CD14-positive monocyte (primary cell): ENCODE measurements around the gene RGS3. TPM values are rescaled to one million over a fixed set of nuclear protein-coding genes. Genes with fewer than 3 reads are reported as not detected.

ENCODE experiments used
- DNase-seq, 3 donors: peaks; one replicate each; pipeline ENCODE4 v3.0.0-alpha.2; 2011 to 2022
- H2AFZ ChIP-seq: 2 replicates; pipeline ENCODE4 v1.6.0; 2012; ENCODE audit warnings: mild to moderate bottlenecking, low read depth, low read length, inconsistent platforms; ENCODE audit not compliant: insufficient read depth, poor library complexity, severe bottlenecking
- H3K27ac ChIP-seq, 2 donors: 1 replicate in 1 of 2; 2 replicates in 1 of 2; pipeline ENCODE4 v1.5.1; 2012 to 2013; ENCODE audit warnings: low read length in 2 of 2, control low read depth in 1 of 2, inconsistent platforms in 1 of 2, low read depth in 1 of 2, mild to moderate bottlenecking in 1 of 2
- H3K27me3 ChIP-seq, 2 donors: one replicate each; pipeline versions ENCODE4 v1.6.0 to v1.6.1; 2011 to 2013; ENCODE audit warnings: low read length in 2 of 2; ENCODE audit not compliant: control insufficient read depth in 2 of 2, insufficient read depth in 2 of 2
- H3K36me3 ChIP-seq, 2 donors: replicated peaks in 1 of 2; 1 replicate in 1 of 2; 2 replicates in 1 of 2; pipeline versions ENCODE4 v1.5.1 to v1.6.1; 2012 to 2013; ENCODE audit warnings: low read length in 2 of 2, control low read depth in 1 of 2, inconsistent platforms in 1 of 2, mild to moderate bottlenecking in 1 of 2; ENCODE audit not compliant: insufficient read depth in 2 of 2, control insufficient read depth in 1 of 2
- H3K4me1 ChIP-seq, 2 donors: 1 replicate in 1 of 2; 2 replicates in 1 of 2; pipeline versions ENCODE4 v1.5.1 to v1.6.1; 2012 to 2013; ENCODE audit warnings: low read length in 2 of 2, control low read depth in 1 of 2, inconsistent platforms in 1 of 2, mild to moderate bottlenecking in 1 of 2, moderate library complexity in 1 of 2; ENCODE audit not compliant: insufficient read depth in 2 of 2, control insufficient read depth in 1 of 2
- H3K4me2 ChIP-seq: replicated peaks from 2 replicates; pipeline ENCODE3; 2012; ENCODE audit warnings: low read length, moderate library complexity, mild to moderate bottlenecking; ENCODE audit not compliant: poor library complexity, severe bottlenecking; ENCODE audit errors: extremely low read depth
- H3K4me3 ChIP-seq, 3 experiments: fragments of 200-600 bp in 1 of 3; sonication (generic) in 1 of 3; replicated peaks in 1 of 3; 1 replicate in 2 of 3; 2 replicates in 1 of 3; pipeline ENCODE4 v1.5.1; 2011 to 2013; ENCODE audit warnings: low read length in 3 of 3, mild to moderate bottlenecking in 3 of 3, control low read depth in 2 of 3, low read depth in 2 of 3, inconsistent platforms in 1 of 3, moderate library complexity in 1 of 3
- H3K79me2 ChIP-seq: 2 replicates; pipeline ENCODE4 v1.6.0; 2012; ENCODE audit warnings: mild to moderate bottlenecking, control low read depth, inconsistent platforms, low read length, moderate library complexity; ENCODE audit not compliant: insufficient read depth
- H3K9ac ChIP-seq: 2 replicates; pipeline ENCODE4 v1.6.0; 2017; ENCODE audit warnings: low read length, mild to moderate bottlenecking; ENCODE audit not compliant: insufficient read depth, poor library complexity, severe bottlenecking
- H3K9me3 ChIP-seq, 2 donors: replicated peaks in 1 of 2; 1 replicate in 1 of 2; 2 replicates in 1 of 2; pipeline versions ENCODE4 v1.5.1 to v1.6.1; 2012 to 2013; ENCODE audit warnings: low read length in 2 of 2, control low read depth in 1 of 2; ENCODE audit not compliant: control insufficient read depth in 1 of 2, insufficient read depth in 1 of 2
- H4K20me1 ChIP-seq: 2 replicates; pipeline ENCODE4 v1.6.0; 2012; ENCODE audit warnings: mild to moderate bottlenecking, low read length, control low read depth, moderate library complexity; ENCODE audit not compliant: insufficient read depth
- H3K27ac Mint-ChIP-seq, 7 donors: one replicate each; pipeline ENCODE4 v1.8.0; 2020; ENCODE audit warnings: mild to moderate bottlenecking in 7 of 7, mixed read lengths in 7 of 7, moderate library complexity in 6 of 7, inconsistent platforms in 2 of 7
- H3K27me3 Mint-ChIP-seq, 3 donors: one replicate each; pipeline ENCODE4 v1.8.0; 2021 to 2022; ENCODE audit warnings: low read depth in 3 of 3, mild to moderate bottlenecking in 3 of 3, mixed read lengths in 3 of 3, moderate library complexity in 3 of 3, inconsistent platforms in 1 of 3
- H3K36me3 Mint-ChIP-seq, 2 donors: one replicate each; pipeline ENCODE4 v1.8.0; 2020; ENCODE audit warnings: mixed read lengths in 2 of 2, inconsistent platforms in 1 of 2, mild to moderate bottlenecking in 1 of 2
- H3K4me1 Mint-ChIP-seq: one replicate; pipeline ENCODE4 v1.8.0; 2020; ENCODE audit warnings: mild to moderate bottlenecking, mixed read lengths
- H3K4me3 Mint-ChIP-seq, 2 donors: one replicate each; pipeline ENCODE4 v1.8.0; 2020; ENCODE audit warnings: mild to moderate bottlenecking in 2 of 2, mixed read lengths in 2 of 2, moderate library complexity in 1 of 2
- H3K9me3 Mint-ChIP-seq, 7 donors: one replicate each; pipeline ENCODE4 v1.8.0; 2020 to 2022; ENCODE audit warnings: mixed read lengths in 7 of 7, mild to moderate bottlenecking in 6 of 7, moderate library complexity in 6 of 7, inconsistent platforms in 2 of 7
- CTCF ChIP-seq: fragments of 200-600 bp; IDR thresholded peaks from one replicate; pipeline ENCODE4 v1.8.0; 2022; ENCODE audit warnings: antibody characterized with exemption, mild to moderate bottlenecking
- WGBS: methylation state at CpG from one replicate; pipeline ENCODE4 v1.1.5; 2013; ENCODE audit warnings: missing lambda C conversion rate; ENCODE audit not compliant: insufficient coverage; 5-methylcytosine and 5-hydroxymethylcytosine counted together
- intact Hi-C, 2 donors: fragments of 100-400 bp; cut with micrococcal nuclease; formaldehyde crosslinking; loops; one replicate each; pipeline versions ENCODE4 v1.15.0 to v1.15.1; 2023
- polyA plus RNA-seq, 3 donors: library from polyadenylated mRNA; depleted of rRNA in 1 of 3; unstranded in 2 of 3; stranded (reverse) in 1 of 3; fragments of 300-500 nt in 2 of 3; fragments of >200 nt in 1 of 3; fragmentation: Illumina TruSeq in 2 of 3; gene quantifications; 1 replicate in 2 of 3; 2 replicates in 1 of 3; pipeline ENCODE4 v1.2.3, GENCODE V29; 2012 to 2021

Gene RGS3
- polyA plus RNA-seq, 3 donors, result 9.1 to 16.2 (median 15.8) TPM

- Mint-ChIP-seq H3K9me3 (peaks cover 0 to 4% (median 3%) of the 10 kb centered on the region in 7 donors), H3K27me3 (peaks cover 7 to 16% (median 8%) of the 10 kb centered on the region in 3 donors), H3K4me3 (no peak overlapping the region), H3K4me1 (peaks cover 16% of the 10 kb centered on the region), H3K27ac (no peak overlapping the region), H3K36me3 (no peaks in the 10 kb centered on the region)
- no peak overlapping the region for H3K9ac ChIP-seq
- peaks cover 0 to 6% of the 10 kb centered on the region in 2 donors for H3K27me3 ChIP-seq
- H3K9me3 ChIP-seq, result no peaks in the 10 kb centered on the region
- 78% methylated on average over 7 of the region's 8 CpGs for WGBS
- no peak for DNase-seq
- H4K20me1 ChIP-seq, result no peaks in the 10 kb centered on the region
- no peak overlapping the region for H3K27ac ChIP-seq
- no peak for TF ChIP-seq CTCF
- no peak overlapping the region for H2AFZ ChIP-seq
- H3K4me1 ChIP-seq, result peaks cover 8 to 10% of the 10 kb centered on the region in 2 donors
- no peaks in the 10 kb centered on the region for H3K36me3 ChIP-seq
- no peak overlapping the region for H3K4me2 ChIP-seq
- intact Hi-C loops, result no loop called here
- H3K4me3 ChIP-seq, result no peak overlapping the region
- H3K79me2 ChIP-seq, result no peaks in the 10 kb centered on the region
Measured at GRCh38 chr9:113631871-113632665, 168.5 kb downstream of the RGS3 start.

DNA sequence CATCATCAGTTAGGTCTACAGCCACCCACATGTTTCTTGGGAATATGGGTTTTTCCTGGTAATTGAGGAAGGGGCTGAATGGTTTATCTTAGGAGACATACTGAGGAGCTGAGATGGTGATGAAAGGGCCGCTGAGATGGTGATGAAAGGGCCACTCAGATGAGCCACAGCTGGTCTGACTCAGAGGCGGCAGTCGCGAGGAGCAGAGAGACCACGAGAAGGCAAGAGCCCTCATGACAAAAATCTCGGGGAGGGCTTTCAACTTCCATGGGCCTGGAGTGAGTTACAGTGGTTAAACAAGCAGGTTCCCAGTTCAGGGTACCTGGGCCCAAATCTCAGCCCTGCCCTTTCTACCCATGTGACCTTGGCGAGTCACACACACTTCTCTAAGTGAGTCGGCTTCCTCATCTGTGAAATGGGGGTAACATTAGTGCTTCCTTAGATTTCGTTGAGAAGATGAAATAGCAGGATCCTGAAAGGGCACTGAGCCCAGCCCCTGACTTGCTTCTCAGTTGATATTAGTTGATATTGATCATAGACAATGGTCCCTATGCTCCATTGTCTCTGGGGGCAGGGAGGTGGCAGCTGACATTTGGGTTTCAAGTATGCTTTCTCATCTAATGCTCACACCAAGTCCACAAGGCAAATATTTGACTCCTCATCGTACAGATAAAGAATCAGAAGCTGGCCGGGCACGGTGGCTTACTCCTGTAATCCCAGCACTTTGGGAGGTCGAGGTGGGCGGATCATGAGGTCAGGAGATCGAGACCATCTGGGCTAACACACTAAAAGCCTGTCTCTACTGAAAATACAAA lies 169.5 kb downstream of the RGS3 start:
- H3K4me1 ChIP-seq, result peaks cover 8 to 10% of the 10 kb centered on the region in 2 donors
- H3K36me3 ChIP-seq, result no peaks in the 10 kb centered on the region
- no peaks in the 10 kb centered on the region for H3K36me3 Mint-ChIP-seq
- peak overlapping the region in 2 of 7 donors; percentile 20 to 85 for H3K27ac Mint-ChIP-seq
- no peaks in the 10 kb centered on the region for H3K79me2 ChIP-seq
- H3K9me3 ChIP-seq, result no peaks in the 10 kb centered on the region
- no peak overlapping the region for H3K4me3 ChIP-seq
- H4K20me1 ChIP-seq, result no peaks in the 10 kb centered on the region
- no peak overlapping the region for H3K9ac ChIP-seq
- no peak overlapping the region for H3K4me3 Mint-ChIP-seq
- H3K27me3 ChIP-seq, result peaks cover 0 to 6% of the 10 kb centered on the region in 2 donors
- H3K27ac ChIP-seq, result no peak overlapping the region
- H3K9me3 Mint-ChIP-seq, result peaks cover 0 to 4% (median 3%) of the 10 kb centered on the region in 7 donors
- H3K27me3 Mint-ChIP-seq, result peaks cover 3 to 16% (median 8%) of the 10 kb centered on the region in 3 donors
- 41% methylated on average over 8 of the region's 15 CpGs for WGBS
- peaks cover 14% of the 10 kb centered on the region for H3K4me1 Mint-ChIP-seq
- peak; percentile 12 to 58 (median 28) for DNase-seq
- intact Hi-C loops, result no loop called here
- no peak overlapping the region for H2AFZ ChIP-seq
- no peak overlapping the region for H3K4me2 ChIP-seq
- TF ChIP-seq CTCF, result no peak
